ENCODE data around the gene ARHGAP11A. TPM values are rescaled to one million over a fixed set of nuclear protein-coding genes. Genes with fewer than 3 reads are reported as not detected.

Gene ARHGAP11A
- total and polyA plus RNA-seq, 2 of the 8 experiments (the other 6 are each of a cell fraction or from before 2014, with no cell fraction given): 8.1 to 112 TPM

DNA sequence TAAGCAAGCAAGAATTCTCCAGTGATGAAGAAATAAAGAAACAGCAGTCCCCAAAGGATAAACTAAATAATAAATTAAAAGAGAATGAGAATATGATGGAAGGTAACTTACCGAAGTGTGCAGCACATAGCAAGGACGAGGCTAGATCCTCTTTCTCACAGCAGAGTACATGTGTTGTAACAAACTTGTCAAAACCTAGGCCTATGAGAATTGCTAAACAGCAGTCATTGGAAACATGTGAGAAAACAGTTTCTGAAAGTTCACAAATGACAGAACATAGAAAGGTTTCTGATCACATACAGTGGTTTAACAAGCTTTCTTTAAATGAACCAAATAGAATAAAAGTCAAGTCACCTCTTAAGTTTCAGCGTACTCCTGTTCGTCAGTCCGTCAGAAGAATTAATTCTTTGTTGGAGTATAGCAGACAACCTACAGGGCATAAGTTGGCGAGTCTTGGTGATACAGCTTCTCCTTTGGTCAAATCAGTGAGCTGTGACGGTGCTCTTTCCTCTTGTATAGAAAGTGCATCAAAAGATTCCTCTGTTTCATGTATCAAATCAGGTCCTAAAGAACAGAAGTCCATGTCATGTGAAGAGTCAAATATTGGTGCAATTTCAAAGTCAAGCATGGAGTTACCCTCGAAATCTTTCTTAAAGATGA, 21.7 kb downstream of the ARHGAP11A start:
- H3K23me2 ChIP-seq (ENCODE audit: low read depth, low read length): peaks cover 3% of the 10 kb centered on the region
- ChIA-PET POLR2A (ENCODE audit: partially characterized antibody) (no interaction called here), CTCF (ENCODE audit: partially characterized antibody) (no interaction called here)
- no peak overlapping the region for H2BK12ac ChIP-seq (ENCODE audit: low read depth, low read length)
- no peak overlapping the region for H4K5ac ChIP-seq (ENCODE audit: insufficient read length, low read depth, low read length)
- no peak for FAIRE-seq
- H3K27me3 ChIP-seq (replicated peaks in 1 of 4; ENCODE audit: control insufficient read depth in 3 of 4, extremely low read depth in 1 of 4, insufficient read depth in 3 of 4, low read length in 3 of 4): no peaks in the 10 kb centered on the region
- H2BK120ac ChIP-seq (replicated peaks; ENCODE audit: low read depth, low read length): no peak overlapping the region
- H2BK5ac ChIP-seq (ENCODE audit: low read depth, low read length): no peak overlapping the region
- H2BK15ac ChIP-seq (ENCODE audit: low read length): no peak overlapping the region
- H4K20me1 ChIP-seq (replicated peaks in 1 of 2; ENCODE audit: control insufficient read depth in 1 of 2, insufficient read depth in 2 of 2, low read length in 2 of 2): no peaks in the 10 kb centered on the region
- H3K4ac ChIP-seq (replicated peaks; ENCODE audit: insufficient read length, low read depth, low read length): no peak overlapping the region
- H3K27ac ChIP-seq (ENCODE audit: low read depth, low read length): no peak overlapping the region
- no peak overlapping the region for H4K8ac ChIP-seq (ENCODE audit: extremely low read depth, insufficient read depth, low read length)
- no peak overlapping the region for H3K4me2 ChIP-seq (ENCODE audit: insufficient read depth in 1 of 2, low read depth in 2 of 2, low read length in 2 of 2)
- no peaks in the 10 kb centered on the region for H3K9me3 ChIP-seq (ENCODE audit: insufficient read depth in 2 of 2, low read depth in 1 of 2, low read length in 1 of 2)
- no peak overlapping the region for H4K91ac ChIP-seq (replicated peaks; ENCODE audit: insufficient read length, low read length)
- 94% methylated on average over 8 of the region's 8 CpGs; no CpG with 5 or more reads in 1 of the 2 experiments for WGBS, 2 experiments (ENCODE audit: extremely low coverage in 1 of 2, insufficient coverage in 1 of 2, insufficient read length in 1 of 2, insufficient replicate concordance in 2 of 2, low coverage in 1 of 2, low lambda C conversion rate in 2 of 2, missing lambda C conversion rate in 1 of 2)
- H3K79me2 ChIP-seq (ENCODE audit: control insufficient read depth in 1 of 2, insufficient read depth in 2 of 2, low read length in 2 of 2): no peaks in the 10 kb centered on the region
- H3K9ac ChIP-seq (replicated peaks in 1 of 4; ENCODE audit: extremely low read depth in 1 of 4, low read depth in 3 of 4, low read length in 3 of 4): no peak overlapping the region
- H3K36me3 ChIP-seq (ENCODE audit: control insufficient read depth in 2 of 4, insufficient read depth in 4 of 4, low read length in 3 of 4): peaks cover 13 to 67% (median 35%) of the 10 kb centered on the region in 4 experiments
- no peak overlapping the region for H2BK20ac ChIP-seq (ENCODE audit: low read length)
- H3K4me1 ChIP-seq (replicated peaks in 1 of 4; ENCODE audit: control insufficient read depth in 3 of 4, insufficient read depth in 4 of 4, low read length in 3 of 4): peaks cover 0 to 2% (median 0%) of the 10 kb centered on the region in 4 experiments; a peak in 2 of 7 replicates
- H3K23ac ChIP-seq (ENCODE audit: insufficient read length): no peak overlapping the region
- DNase-seq (ENCODE audit: low read depth in 1 of 2, low spot score in 2 of 2): no peak
- no peak for TF ChIP-seq RFX5 (IDR thresholded peaks at IDR 0.05; ENCODE audit: borderline replicate concordance, low read depth, low read length)
- TF ChIP-seq BACH1 (IDR thresholded peaks at IDR 0.05; ENCODE audit: low read length): no peak
- TF ChIP-seq, protein P1, sequence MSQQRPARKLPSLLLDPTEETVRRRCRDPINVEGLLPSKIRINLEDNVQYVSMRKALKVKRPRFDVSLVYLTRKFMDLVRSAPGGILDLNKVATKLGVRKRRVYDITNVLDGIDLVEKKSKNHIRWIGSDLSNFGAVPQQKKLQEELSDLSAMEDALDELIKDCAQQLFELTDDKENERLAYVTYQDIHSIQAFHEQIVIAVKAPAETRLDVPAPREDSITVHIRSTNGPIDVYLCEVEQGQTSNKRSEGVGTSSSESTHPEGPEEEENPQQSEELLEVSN (IDR thresholded peaks at IDR 0.05): no peak
- TF ChIP-seq NANOG (IDR thresholded peaks at IDR 0.05; ENCODE audit: insufficient read depth, low read depth, low read length, poor library complexity, severe bottlenecking): no peak
- TF ChIP-seq SIRT6 (IDR thresholded peaks at IDR 0.05; ENCODE audit: low read length): no peak
- TF ChIP-seq KDM1A (IDR thresholded peaks at IDR 0.05; ENCODE audit: borderline replicate concordance, low read length): no peak
- TF ChIP-seq BCL11A (IDR thresholded peaks at IDR 0.05; ENCODE audit: low read depth in 2 of 2, low read length in 2 of 2): no peak
- no peak for TF ChIP-seq SRF (IDR thresholded peaks at IDR 0.05; ENCODE audit: low read depth, low read length)
- no peak for TF ChIP-seq SUZ12 (IDR thresholded peaks at IDR 0.05; ENCODE audit: low read length)
- TF ChIP-seq SP4 (IDR thresholded peaks at IDR 0.05; ENCODE audit: low read length): no peak
- H3K56ac ChIP-seq (replicated peaks; ENCODE audit: insufficient read length, low read depth, low read length): no peak overlapping the region
- H3K79me1 ChIP-seq (ENCODE audit: low read depth, low read length): no peaks in the 10 kb centered on the region
- H2AK5ac ChIP-seq (ENCODE audit: low read depth, low read length): no peak overlapping the region
- H3K14ac ChIP-seq (ENCODE audit: insufficient read length): no peak overlapping the region
- H3K4me3 ChIP-seq (ENCODE audit: extremely low read depth in 1 of 4, insufficient read depth in 2 of 4, low read depth in 3 of 4, low read length in 4 of 4): no peak overlapping the region
- H3K18ac ChIP-seq (ENCODE audit: extremely low read depth, low read length): no peak overlapping the region
- no peak overlapping the region for H2AFZ ChIP-seq (ENCODE audit: low read length)
